Measurements from ENCODE around the gene ZBTB38. TPM values are rescaled to one million over a fixed set of nuclear protein-coding genes. Genes with fewer than 3 reads are reported as not detected.

The ZBTB38 gene
- total and polyA plus RNA-seq, 2 donors (not counting 3 experiments of a cell fraction or from before 2014, with no cell fraction given), result 31.1 to 85.2 TPM

- H3K9me3 ChIP-seq (replicated peaks; ENCODE audit: control insufficient read depth, insufficient read depth, low read length), result no peaks in the 10 kb centered on the region
- no peak overlapping the region for H3K4me2 ChIP-seq (ENCODE audit: insufficient read depth, low read length)
- H3K36me3 ChIP-seq (ENCODE audit: control insufficient read depth in 2 of 2, extremely low read depth in 1 of 2, insufficient read depth in 2 of 2, low read length in 2 of 2), result peaks cover 5 to 11% of the 10 kb centered on the region in 2 experiments
- no peaks in the 10 kb centered on the region for H3K79me2 ChIP-seq (ENCODE audit: control insufficient read depth, insufficient read depth, low read length)
- TF ChIP-seq, protein P1, sequence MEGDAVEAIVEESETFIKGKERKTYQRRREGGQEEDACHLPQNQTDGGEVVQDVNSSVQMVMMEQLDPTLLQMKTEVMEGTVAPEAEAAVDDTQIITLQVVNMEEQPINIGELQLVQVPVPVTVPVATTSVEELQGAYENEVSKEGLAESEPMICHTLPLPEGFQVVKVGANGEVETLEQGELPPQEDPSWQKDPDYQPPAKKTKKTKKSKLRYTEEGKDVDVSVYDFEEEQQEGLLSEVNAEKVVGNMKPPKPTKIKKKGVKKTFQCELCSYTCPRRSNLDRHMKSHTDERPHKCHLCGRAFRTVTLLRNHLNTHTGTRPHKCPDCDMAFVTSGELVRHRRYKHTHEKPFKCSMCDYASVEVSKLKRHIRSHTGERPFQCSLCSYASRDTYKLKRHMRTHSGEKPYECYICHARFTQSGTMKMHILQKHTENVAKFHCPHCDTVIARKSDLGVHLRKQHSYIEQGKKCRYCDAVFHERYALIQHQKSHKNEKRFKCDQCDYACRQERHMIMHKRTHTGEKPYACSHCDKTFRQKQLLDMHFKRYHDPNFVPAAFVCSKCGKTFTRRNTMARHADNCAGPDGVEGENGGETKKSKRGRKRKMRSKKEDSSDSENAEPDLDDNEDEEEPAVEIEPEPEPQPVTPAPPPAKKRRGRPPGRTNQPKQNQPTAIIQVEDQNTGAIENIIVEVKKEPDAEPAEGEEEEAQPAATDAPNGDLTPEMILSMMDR (IDR thresholded peaks at IDR 0.05; ENCODE audit: extremely low read depth in 1 of 2, insufficient read depth in 1 of 2, low read depth in 1 of 2, low read length in 2 of 2), result no peak
- TF ChIP-seq FOS (IDR thresholded peaks at IDR 0.05; ENCODE audit: borderline replicate concordance, insufficient read depth, low read length) (no peak), GATA2 (IDR thresholded peaks at IDR 0.05; ENCODE audit: insufficient read depth, insufficient read length, low read depth, low read length) (no peak), MAX (IDR thresholded peaks at IDR 0.05; ENCODE audit: insufficient read depth, insufficient read length) (no peak), MYC (IDR thresholded peaks at IDR 0.05; ENCODE audit: low read depth, low read length) (no peak), EZH2 (IDR thresholded peaks at IDR 0.05; ENCODE audit: borderline replicate concordance, low read depth, low read length, severe bottlenecking) (no peak), POLR2A (IDR thresholded peaks at IDR 0.05; ENCODE audit: low read depth, low read length) (no peak), POLR2AphosphoS5 (IDR thresholded peaks at IDR 0.05; ENCODE audit: insufficient read depth, low read depth, low read length) (no peak), JUN (IDR thresholded peaks at IDR 0.05; ENCODE audit: borderline replicate concordance, insufficient read depth, insufficient read length, low read depth) (no peak)
- H3K27ac ChIP-seq (ENCODE audit: insufficient read depth, low read depth, low read length), result no peak overlapping the region
- no peak overlapping the region for H2AFZ ChIP-seq (ENCODE audit: low read depth, low read length)
- H3K4me3 ChIP-seq (replicated peaks in 1 of 3; ENCODE audit: insufficient read depth in 1 of 3, low read depth in 1 of 3, low read length in 3 of 3), result no peak overlapping the region
- ChIA-PET CTCF (interaction anchor here (1.1 to 2.2 kb wide), 4 partner anchors 14 to 75 kb away, joined by 4 to 7 read pairs (median 4); no protein-coding TSS in a partner anchor), POLR2A (no interaction called here)
- no peaks in the 10 kb centered on the region for H3K27me3 ChIP-seq (ENCODE audit: control insufficient read depth in 2 of 2, insufficient read depth in 2 of 2, low read length in 2 of 2)
- H4K20me1 ChIP-seq (replicated peaks; ENCODE audit: control insufficient read depth, extremely low read depth, insufficient read depth, low read length), result no peaks in the 10 kb centered on the region
- FAIRE-seq (no peak), DNase-seq (ENCODE audit: low read depth, low spot score) (no peak)
- H3K4me1 ChIP-seq (ENCODE audit: control insufficient read depth, extremely low read depth, insufficient read depth, low read length), result peaks cover 13% of the 10 kb centered on the region
- no peak overlapping the region for H3K9ac ChIP-seq (replicated peaks; ENCODE audit: extremely low read depth, insufficient read depth, low read length)
- dilution Hi-C loops (cut with MboI; ENCODE audit: extremely low pct_ligation_motif_present, low sequenced_read_pairs), result no loop called here
- H3K9me1 ChIP-seq (replicated peaks; ENCODE audit: control insufficient read depth, extremely low read depth, insufficient read depth, low read length), result no peaks in the 10 kb centered on the region
- BruUV-seq (replicated peaks), result no TSS peak
- intact Hi-C loops (cut with micrococcal nuclease), result no loop called here
Observed at GRCh38 chr3:141386611-141387111, 18.4 kb downstream of the ZBTB38 start.

Measured in endothelial cell of umbilical vein (primary cell).